HG03442 (cell line): ENCODE results near the gene UBE2U.
"Not testable (repeated sequence)": the region's sequence is repeated elsewhere in the genome, so short reads cannot be mapped to it uniquely, and the experiment has no call there.

ENCODE experiments used
- ATAC-seq: cut with Tn5 transposase; IDR thresholded peaks from one replicate; pipeline ENCODE4 v1.9.1; 2021; ENCODE audit warnings: mild to moderate bottlenecking, moderate library complexity; ENCODE audit not compliant: unreplicated experiment

Gene UBE2U

DNA sequence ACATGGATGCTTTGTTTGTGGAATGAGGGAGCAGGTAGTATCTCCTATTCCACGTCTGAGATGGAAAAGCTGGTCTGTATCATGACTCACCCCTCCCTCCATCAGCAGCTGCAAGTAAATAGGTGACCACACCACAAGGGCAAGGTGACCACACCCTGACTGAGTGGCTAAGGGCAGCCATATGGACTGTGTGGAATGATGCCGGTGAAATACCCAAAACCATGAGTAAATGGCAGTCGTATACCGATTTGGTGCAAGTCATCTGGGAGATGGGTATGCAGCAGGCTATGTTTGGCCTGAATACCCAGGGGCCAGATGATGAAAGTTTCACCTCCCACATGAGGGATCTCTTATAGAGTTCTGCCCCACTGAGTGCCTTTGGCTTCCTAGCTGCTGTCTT lies 15.8 kb upstream of the UBE2U start:
- ATAC-seq, result no peak

GRCh38 chr1:64192290-64192689 lies 11.1 kb upstream of the UBE2U start:
- ATAC-seq, result no peak

GRCh38 chr1:64194168-64195080 lies 9.0 kb upstream of the UBE2U start:
- no peak for ATAC-seq

DNA sequence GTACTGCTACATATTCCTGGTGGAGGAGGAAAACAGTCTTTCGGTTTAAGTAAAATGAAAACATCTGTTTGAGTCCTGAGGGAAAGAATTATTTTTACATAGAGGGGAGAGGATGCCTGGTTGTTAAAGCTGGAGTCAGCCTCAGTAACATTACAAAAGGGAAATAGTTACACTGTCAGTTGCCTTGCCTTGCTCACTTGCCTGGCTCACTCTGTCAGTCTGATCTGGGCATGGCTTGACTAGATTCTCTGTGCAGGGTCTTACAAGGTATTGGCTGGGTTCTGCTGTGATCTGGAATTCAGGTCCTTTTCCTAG lies 8.4 kb upstream of the UBE2U start:
- ATAC-seq, result no peak

DNA sequence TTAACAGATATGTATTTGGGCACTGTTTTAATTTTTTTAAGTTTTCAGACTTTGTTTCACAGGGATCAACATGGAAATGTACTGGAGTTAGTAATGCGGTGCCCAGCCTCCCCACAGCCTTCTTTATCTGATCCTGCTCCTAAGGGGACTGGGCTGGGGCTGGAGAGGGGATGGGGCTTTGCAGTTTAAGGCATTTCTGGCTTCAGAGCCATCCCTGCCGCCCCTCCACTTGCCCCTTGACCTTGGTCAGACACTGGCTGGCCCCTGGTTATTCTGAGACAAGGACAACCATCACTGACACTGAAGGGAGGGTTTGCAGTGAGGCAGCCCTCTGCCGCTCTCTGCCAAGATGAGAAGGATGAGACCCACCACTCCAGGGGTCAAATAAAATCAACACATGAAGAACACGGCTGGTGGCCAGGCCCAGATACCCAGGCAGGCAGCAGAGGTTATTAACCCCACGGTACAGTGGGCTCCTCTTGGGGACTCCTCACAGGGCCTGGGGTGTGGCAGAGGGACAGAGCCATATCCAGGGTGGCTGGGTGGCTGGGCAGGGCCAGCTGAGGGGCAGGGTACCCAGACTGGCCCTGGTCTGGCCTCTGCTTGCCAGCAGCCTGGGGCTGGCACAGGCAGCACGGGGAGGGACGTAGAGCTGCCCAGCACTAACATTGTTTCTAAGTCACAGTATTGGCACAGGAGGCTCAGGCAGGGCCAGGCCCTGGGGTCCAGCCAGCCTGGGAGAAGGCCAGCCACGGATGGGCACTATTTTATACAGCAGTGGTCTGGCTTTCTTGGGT lies 7.2 kb upstream of the UBE2U start:
- ATAC-seq, result no peak

DNA sequence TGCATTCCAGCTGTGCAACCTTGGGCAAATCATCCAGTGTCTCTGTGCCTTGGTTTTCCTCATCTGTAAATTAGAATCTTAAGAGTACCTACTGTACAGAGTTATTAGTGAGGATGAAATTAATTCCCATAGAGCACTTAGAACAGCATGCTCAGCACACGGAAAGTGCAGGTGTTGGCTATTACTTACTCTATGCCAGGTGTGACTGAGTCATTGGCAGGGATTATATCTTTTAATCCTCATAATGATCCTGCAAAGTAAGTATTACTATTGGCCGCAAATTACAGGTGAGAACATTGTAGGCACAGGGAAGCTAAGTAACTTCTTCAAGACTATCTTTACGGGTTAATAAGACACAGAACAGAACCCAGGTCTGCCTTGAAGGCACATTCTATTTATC lies 6.3 kb upstream of the UBE2U start:
- ATAC-seq, result no peak

GRCh38 chr1:64199154-64199553 lies 4.3 kb upstream of the UBE2U start:
- no peak for ATAC-seq

DNA sequence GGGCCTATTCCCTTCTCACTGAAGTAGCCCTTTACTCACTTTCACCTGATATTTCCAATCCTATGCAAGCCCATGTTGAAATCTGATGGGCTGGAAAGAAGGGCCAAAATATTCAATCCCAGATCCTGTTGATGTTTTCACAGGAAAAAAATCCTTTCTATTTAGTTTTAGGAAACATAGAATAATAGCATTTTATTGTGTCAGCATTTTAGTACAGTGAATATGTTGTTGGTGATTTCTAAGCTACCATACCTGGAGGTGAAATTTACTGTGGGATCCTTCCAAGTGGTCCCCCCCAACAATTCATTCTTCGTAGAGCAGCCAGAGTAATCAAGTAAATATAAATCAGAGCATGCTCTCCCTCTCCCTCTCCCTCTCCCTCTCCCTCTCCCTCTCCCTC lies 3.4 kb upstream of the UBE2U start:
- no peak for ATAC-seq

GRCh38 chr1:64209221-64209620 lies 5.8 kb downstream of the UBE2U start:
- no peak for ATAC-seq

GRCh38 chr1:64212031-64212430 lies 8.6 kb downstream of the UBE2U start:
- ATAC-seq, result no peak

GRCh38 chr1:64215576-64215975 lies 12.2 kb downstream of the UBE2U start:
- no peak for ATAC-seq

GRCh38 chr1:64220241-64220640 lies 16.8 kb downstream of the UBE2U start:
- no peak for ATAC-seq

- peak; percentile 87 for ATAC-seq
Measured at GRCh38 chr1:64223329-64224151, 20.1 kb downstream of the UBE2U start.

- not testable (repeated sequence) for ATAC-seq
Measured at GRCh38 chr1:64224236-64224635, 20.8 kb downstream of the UBE2U start.

GRCh38 chr1:64228167-64228957 lies 24.9 kb downstream of the UBE2U start:
- ATAC-seq, result no peak

DNA sequence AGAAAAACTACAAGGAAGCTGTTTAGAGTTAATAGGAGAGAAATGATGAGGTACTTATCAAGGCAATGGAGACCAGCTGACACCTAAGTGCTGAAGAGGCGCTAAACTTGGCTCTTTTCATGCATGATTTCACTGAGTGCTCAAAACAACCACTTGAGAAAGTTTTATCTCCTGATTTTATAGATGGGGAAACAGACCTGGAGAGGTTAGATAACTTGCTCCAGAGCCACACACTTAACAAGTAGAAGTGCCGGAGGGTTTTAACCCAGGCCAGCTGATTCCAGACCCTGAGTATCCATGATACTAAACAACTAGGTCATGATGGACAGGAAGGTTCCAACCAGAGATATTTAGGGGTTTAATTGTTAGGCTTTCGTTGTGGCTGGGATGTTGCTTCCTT lies 25.9 kb downstream of the UBE2U start:
- ATAC-seq, result no peak

GRCh38 chr1:64231153-64231552 lies 27.7 kb downstream of the UBE2U start:
- ATAC-seq, result no peak

DNA sequence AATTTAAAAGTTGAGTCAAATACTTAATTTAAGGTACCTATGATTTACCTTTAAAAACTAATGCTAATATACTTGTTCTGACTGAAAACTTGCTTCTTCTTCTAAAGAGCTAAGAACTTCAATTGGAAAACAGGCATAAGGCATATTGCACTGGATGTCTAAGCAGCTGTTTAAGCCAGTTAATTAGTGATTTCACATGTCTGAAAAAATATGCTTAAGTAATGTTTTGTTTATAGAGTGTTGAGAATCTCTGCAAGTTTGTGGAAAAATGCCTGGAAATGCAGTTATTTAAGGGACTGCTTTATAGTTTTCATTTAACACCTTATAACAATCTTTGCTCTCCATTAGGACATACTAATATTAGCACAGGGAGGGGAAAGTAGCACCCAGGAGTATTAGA lies 28.2 kb downstream of the UBE2U start:
- ATAC-seq, result no peak

DNA sequence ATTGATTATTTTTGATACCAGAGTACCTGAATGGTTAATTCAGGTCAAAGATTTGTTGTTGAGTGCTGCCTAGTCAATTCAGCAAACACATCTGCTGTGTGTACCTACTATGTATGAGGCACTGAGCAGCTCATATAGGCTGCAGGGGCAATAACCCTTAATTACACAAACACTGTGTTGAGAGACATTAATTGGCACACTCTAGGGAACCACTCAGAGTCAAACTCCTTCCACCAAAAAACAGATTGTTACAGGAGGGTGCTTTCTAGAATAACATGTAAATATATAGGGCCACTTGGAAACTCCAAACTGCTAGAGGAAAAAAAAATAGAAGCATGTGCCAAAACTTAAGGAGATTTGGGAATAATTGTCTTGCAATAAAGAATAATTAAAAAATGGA lies 31.3 kb downstream of the UBE2U start:
- ATAC-seq, result no peak

- no peak for ATAC-seq
Measured at GRCh38 chr1:64235181-64235580, 31.8 kb downstream of the UBE2U start.

DNA sequence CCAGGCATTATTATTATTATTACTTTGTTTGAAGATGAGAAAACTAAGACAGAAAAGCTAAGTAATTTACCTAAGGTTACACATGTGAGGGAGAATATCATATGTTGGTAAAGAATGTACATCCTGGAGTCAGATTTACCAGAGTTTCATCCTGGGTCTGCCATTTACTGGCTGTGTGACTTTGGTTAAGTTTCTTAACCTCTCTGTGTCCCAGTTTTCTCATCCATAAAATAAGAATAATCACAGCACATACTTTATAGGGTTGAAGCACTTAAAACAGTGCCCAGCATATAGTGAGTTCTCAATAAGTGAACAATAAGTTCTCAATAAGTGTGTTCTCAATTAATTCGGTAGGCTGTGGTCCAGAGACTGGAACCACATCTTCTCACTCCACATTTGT lies 32.5 kb downstream of the UBE2U start:
- ATAC-seq, result no peak
